ENCODE measurements around the gene FNBP1.

- TF ChIP-seq CTCF (IDR thresholded peaks at IDR 0.05; ENCODE audit: low read depth, low read length): no peak
- TF ChIP-seq POLR2A (IDR thresholded peaks at IDR 0.05; ENCODE audit: extremely low read depth, insufficient read length): no peak
- no peak for TF ChIP-seq MAX (IDR thresholded peaks at IDR 0.05; ENCODE audit: low read depth, low read length)
- no peak for TF ChIP-seq MYC (IDR thresholded peaks at IDR 0.05; ENCODE audit: low read depth, low read length)
Measured at GRCh38 chr9:130008538-130008937, 34.5 kb downstream of the FNBP1 start.
